Activated naive CD4-positive, alpha-beta T cell treated with Interleukin-2 at 50 U/mL for 16 hours (primary cell): Measurements from ENCODE around the gene RBP3.

Source experiments
- DNase-seq: peaks from one replicate; pipeline ENCODE4 v3.0.0-alpha.2; 2020

The RBP3 gene

GRCh38 chr10:47359626-47360418, 11.7 kb downstream of the RBP3 start:
- DNase-seq, result no peak

- DNase-seq, result no peak
Observed at GRCh38 chr10:47360419-47361040, 12.4 kb downstream of the RBP3 start.

GRCh38 chr10:47361293-47361692, 13.1 kb downstream of the RBP3 start:
- DNase-seq, result no peak

- DNase-seq, result no peak
Observed at GRCh38 chr10:47362199-47362598, 14.0 kb downstream of the RBP3 start.

GRCh38 chr10:47363781-47364180, 15.6 kb downstream of the RBP3 start:
- DNase-seq, result no peak

GRCh38 chr10:47364366-47364765, 16.2 kb downstream of the RBP3 start:
- no peak for DNase-seq

- no peak for DNase-seq
Observed at GRCh38 chr10:47364911-47365310, 16.7 kb downstream of the RBP3 start.

GRCh38 chr10:47365431-47366180, 17.4 kb downstream of the RBP3 start:
- no peak for DNase-seq

- DNase-seq, result no peak
Observed at GRCh38 chr10:47366181-47366631, 18.0 kb downstream of the RBP3 start.

GRCh38 chr10:47366731-47367460, 18.7 kb downstream of the RBP3 start:
- no peak for DNase-seq

GRCh38 chr10:47367646-47368045, 19.5 kb downstream of the RBP3 start:
- no peak for DNase-seq

GRCh38 chr10:47368431-47369180, 20.4 kb downstream of the RBP3 start:
- no peak for DNase-seq

- no peak for DNase-seq
Observed at GRCh38 chr10:47369251-47369894, 21.2 kb downstream of the RBP3 start.

- DNase-seq, result no peak
Observed at GRCh38 chr10:47370015-47370767, 22.0 kb downstream of the RBP3 start.

- DNase-seq, result no peak
Observed at GRCh38 chr10:47370878-47371277, 22.7 kb downstream of the RBP3 start.

GRCh38 chr10:47371629-47372485, 23.7 kb downstream of the RBP3 start:
- no peak for DNase-seq

- DNase-seq, result no peak
Observed at GRCh38 chr10:47372726-47373125, 24.6 kb downstream of the RBP3 start.

- no peak for DNase-seq
Observed at GRCh38 chr10:47374611-47375536, 26.7 kb downstream of the RBP3 start.
